Pons (tissue), 1 donor: ENCODE measurements around the gene TMIE.
A peak's percentile ranks its signal among the peaks of the same experiment; 100 is the strongest.
"Not testable (repeated sequence)": the region's sequence is repeated elsewhere in the genome, so short reads cannot be mapped to it uniquely, and the experiment has no call there.

Experiments used
- DNase-seq: peaks from one replicate; pipeline ENCODE4 v3.0.0-alpha.2; 2016; ENCODE audit warnings: low spot score

The TMIE gene

DNA sequence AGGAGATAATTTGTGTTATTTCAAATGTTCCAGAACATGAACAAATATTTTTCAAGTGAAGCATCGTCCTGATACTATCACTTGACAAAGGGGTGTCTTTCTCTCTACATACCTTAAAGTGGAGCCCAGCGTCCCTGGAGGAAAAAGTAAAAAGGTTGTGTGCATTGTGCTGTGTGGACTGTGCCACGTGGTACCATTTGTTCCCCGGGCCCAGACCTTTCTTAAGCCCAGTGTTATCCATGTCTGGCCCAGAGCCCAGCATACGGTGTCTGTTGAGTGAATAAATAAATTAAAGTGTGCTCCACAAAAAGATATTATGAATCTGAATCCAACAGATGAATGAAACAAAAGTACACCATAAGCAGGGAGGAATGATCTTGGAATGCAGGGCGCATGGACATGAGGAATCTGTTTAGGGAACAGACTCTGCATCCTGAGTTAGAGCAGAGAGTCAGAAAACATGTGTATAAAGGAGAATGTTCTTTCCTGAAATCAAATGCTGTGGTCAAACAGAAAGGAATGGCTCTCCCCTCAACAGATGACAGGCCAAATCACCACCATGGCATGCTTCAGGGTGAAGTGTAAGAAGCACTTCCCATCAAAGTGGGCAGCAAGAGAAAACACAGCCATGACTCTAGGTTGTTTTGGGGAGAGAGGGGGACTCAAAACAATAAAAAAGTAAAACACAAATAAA lies 24.6 kb downstream of the TMIE start:
- DNase-seq = peak; percentile 11

DNA sequence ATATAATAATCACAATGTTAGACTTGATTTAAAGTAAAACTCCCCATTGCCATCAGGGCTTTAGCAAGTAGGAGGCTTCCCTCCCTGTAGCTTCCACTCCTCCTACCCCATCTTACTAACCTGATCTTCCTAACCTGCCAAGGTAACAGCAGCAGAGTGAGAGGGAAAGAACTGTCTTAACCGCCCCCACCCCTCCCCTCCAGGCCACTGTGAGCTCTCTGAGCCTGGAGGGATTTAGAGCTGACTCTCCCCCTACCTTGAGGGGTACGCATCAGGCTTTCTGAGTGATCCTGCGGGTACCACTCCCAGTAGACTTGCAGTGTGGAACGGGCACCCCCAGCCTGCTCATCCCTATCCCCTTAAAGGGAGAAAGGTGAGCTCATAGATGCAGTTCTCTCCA lies 27.8 kb downstream of the TMIE start:
- DNase-seq = no peak

- DNase-seq = no peak
Measured at GRCh38 chr3:46730819-46731218, 29.6 kb downstream of the TMIE start.

DNA sequence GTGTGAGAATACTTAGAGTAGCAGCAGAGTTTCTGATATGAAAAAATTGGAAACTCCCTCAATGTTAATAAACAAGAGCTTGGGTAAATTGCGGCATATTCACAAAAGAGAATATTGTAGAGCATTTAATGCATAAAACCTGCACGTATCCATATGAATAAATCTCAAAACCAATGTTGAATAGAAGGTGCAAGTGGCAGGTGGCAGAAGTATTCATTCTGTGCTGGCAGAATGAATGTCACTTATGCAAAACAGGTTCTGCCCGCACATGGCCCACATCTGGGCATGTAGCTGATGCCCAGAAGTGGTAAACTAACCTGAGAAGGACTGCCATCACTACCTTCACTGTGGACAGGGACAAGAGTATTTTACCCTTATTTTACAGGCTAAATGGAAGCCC lies 30.6 kb downstream of the TMIE start:
- DNase-seq = no peak

DNA sequence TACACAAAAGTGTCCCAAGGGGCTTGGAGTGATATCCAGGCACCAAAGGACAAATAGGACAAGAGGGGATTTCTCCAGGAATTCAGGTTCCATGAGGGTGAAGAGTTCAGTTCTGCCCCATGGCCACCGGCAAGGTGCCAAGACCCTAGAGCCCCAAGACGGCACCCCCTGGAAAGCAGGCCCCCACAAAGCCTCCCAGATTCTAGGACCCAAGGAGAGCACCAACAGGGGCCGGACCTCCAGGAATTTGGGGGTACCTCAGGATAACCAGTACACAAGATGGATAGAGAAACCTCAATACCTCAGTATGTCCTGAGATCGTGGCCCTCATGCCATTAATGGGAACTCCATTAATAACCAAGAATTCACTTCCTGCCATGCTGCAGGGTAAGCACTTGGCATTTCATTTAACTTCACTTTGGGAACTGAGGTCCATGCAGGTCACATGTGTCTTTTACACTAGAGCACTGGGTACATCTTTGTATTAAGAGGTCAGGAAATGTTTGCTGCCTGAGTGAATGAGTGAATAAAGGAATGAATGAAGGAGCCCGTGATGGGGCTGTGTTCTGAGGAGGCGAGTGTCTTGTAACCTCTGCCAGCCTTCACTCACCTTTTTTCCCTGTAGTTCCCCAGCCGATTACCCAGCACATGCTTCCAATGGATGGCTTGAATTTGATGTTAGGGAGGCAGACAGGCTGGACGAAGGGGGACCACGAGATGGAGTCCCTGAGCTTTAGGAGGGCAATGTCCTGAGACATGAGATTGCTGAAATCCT lies 32.0 kb downstream of the TMIE start:
- no peak for DNase-seq

- no peak for DNase-seq
Measured at GRCh38 chr3:46734773-46735172, 33.6 kb downstream of the TMIE start.

DNA sequence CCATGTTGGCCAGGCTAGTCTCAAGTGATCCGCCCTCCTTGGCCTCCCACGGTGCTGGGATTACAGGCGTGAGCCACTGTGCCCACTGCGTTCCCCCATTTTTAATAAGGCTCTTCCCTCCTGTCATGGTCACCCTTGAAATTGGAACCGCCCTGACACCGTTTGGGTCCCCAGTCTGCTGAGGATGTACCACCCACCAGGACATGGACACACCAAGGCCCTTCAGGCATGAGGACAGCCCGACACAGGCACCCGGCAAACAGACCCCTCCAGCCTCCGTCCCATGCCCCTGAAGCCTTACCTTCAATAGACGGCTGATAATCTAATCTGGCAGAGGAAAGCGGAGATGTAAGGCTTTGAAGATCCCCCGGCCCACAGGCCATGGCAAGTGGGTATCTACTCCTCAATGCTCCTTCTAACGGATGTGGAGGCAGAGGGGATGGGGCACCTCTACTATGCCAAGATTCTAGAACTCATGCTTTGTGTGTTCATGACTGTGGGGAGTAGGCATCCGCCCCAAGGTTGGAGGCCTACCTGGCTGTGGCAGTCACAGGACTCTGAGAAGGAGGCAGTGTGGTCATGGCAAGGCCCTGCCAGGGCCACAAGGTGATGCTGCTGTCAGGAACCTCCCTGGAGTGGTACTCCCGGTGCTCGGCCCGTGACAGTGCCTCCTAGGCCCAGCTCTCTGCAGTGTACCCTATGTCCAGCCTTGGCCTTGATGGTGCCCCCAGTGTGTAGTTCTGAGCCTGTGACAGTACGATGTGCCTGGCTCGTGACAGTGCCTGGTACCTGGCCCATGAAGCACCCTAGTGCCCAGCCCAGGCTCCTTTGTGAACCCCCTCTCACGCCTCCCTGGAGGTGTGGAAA lies 35.0 kb downstream of the TMIE start:
- no peak for DNase-seq

DNA sequence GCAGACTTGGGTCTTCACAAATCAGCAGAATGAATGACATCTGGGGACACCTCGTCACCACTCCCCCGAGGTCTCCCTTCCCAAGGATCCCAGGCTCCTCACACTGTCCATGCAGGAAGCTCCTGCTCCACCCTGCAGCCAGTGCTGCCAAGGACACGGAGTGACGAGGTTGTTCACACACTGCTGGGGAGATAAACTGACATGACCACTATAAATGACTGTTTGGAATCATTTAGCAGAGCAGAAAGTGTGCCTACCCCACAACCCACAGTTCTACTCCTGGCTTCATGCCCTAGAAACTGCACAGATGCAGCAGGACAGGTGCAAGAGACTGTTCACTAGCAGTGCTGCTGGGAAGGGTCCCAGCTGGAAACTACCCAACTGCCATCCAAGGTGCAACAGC lies 36.1 kb downstream of the TMIE start:
- DNase-seq = no peak

DNA sequence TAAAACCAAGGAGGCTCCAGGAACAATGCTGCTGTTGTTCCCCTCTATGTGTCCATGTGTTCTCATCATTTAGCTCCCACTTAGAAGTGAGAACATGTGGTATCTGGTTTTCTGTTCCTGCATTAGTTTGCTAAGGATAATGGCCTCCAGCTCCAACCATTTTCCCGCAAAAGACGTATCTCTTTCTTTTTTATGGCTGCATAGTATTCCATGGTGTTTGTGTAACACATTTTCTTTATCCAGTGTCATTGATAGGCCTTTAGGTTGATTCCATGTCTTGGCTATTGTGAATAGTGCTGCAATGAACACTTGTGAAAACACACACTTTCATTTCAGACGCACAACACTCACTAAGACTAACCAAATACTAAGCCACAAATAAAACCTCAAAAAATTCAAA lies 38.4 kb downstream of the TMIE start:
- DNase-seq = not testable (repeated sequence)

DNA sequence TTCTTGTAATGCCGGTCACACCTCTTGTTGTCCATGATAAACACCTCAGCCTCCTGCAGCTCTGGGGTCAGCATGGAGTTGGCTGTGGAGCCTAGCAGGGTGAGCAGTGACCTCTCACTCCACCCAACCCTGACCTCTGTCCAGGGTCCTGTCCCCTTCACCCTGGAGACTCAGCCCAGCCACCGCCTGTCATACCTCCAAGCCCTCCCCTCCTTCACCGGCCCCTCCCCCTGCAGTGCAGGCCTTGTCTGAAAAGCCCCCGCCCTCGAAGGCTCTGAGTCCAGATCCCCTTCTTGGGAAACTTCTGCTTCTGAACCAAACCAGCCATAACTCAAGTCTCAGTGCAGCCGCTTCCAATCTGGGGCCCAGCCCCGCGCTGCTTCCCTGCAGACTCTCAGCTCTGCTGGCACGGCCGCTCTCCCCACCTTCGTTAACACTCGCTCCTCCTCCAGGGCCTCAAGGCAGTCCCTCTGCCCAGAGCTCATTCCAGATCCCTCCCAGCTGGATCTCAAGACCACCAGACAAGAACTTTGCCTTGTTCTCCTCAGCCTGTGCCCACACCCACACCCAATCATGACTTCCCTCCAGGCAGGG lies 41.9 kb downstream of the TMIE start:
- no peak for DNase-seq

GRCh38 chr3:46746711-46747110 lies 45.5 kb downstream of the TMIE start:
- no peak for DNase-seq

DNA sequence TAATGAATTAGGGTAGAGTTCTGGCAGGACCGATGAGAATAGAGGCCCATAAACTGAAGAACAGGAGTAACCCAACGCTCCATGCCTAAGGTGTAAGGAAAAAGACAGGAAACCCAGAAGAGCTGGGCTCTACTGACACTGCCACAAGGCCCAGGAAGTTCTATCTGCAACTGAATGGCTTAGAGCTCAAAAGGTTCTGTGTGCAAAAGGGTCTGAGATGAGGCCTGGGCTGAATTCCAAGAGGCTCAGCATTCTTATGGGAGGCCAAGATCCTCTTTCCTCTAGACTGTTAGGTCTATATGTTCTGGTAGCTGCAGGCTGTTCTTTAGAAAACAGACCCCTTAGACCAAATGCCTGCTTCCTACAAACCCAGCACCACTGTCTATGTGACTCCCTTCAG lies 47.0 kb downstream of the TMIE start:
- no peak for DNase-seq

GRCh38 chr3:46749129-46749528 lies 47.9 kb downstream of the TMIE start:
- DNase-seq = no peak

- no peak for DNase-seq
Measured at GRCh38 chr3:46750555-46751038, 49.4 kb downstream of the TMIE start.

DNA sequence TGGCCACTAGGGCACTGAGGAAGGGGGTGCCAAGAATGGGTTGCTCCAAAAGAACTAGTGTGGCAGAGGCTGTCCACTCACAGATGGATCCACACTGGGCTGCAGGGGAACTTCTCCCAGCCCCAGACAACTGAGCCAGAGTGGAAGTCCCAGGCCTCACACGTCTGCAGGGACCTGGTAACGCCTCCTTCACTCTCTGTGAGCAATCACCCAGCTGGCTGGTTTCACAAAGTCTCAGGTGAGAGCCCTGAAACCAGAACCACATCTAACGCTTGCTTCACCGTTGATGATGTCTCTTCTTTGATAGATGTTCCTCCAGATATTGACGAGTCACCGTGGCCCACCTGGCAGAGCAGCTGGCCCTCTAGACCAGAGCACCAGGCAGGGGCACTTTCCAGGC lies 51.9 kb downstream of the TMIE start:
- not testable (repeated sequence) for DNase-seq

DNA sequence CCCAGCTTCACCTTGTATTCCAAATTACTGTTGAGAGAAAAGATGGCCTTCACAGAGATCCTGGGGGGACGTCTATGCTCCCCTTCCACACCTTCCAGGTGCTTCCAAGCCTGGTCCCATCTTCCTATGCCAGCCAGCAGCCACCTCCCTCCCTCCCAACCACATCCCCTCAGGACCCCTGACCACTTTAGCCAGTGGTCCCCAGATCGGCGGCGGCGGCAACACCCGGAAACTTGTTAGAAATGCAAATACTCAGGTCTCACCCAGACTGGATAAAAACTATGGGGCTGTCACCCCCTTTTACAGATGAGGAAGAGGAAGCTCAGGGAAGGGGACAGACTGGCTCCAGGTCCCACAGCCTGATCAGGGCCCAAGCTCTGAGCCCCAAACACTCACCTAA lies 54.5 kb downstream of the TMIE start:
- DNase-seq = no peak

DNA sequence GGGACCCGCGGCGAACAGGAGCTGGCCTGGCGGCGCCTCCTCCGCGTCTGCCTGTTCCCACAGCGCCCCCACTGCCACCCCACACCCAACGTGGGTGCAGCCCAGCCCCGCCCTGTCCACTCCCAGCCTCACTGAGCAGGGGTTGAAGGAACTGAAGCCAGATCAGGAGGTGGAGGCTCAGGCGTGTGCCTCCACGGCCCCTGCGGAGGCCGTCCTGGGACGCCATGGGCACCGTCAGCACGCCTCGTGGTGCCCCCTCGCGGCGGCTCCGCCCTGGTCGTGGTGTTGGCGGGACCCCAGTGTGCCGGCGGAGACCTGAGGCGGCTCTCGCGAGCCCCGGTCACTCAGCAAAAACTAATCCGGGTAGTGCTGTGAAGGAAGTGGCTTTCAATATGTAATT lies 55.5 kb downstream of the TMIE start:
- DNase-seq = no peak

GRCh38 chr3:46759239-46760167 lies 58.3 kb downstream of the TMIE start:
- DNase-seq = no peak
